Activated naive CD4-positive, alpha-beta T cell treated with Interleukin-2 at 50 U/mL for 16 hours (primary cell): Measurements from ENCODE around the gene PIGZ.

Experiments
- DNase-seq: peaks from one replicate; pipeline ENCODE4 v3.0.0-alpha.2; 2020

The PIGZ gene

GRCh38 chr3:197001106-197001971 is 32.7 kb upstream of the PIGZ start:
- DNase-seq: no peak

- no peak for DNase-seq
Observed at GRCh38 chr3:197000211-197000610, 31.6 kb upstream of the PIGZ start.

GRCh38 chr3:196998966-196999760 is 30.5 kb upstream of the PIGZ start:
- no peak for DNase-seq

- no peak for DNase-seq
Observed at GRCh38 chr3:196997311-196997710, 28.7 kb upstream of the PIGZ start.

GRCh38 chr3:196996454-196997265 is 28.0 kb upstream of the PIGZ start:
- DNase-seq: no peak

GRCh38 chr3:196995646-196996355 is 27.2 kb upstream of the PIGZ start:
- DNase-seq: no peak

- DNase-seq: no peak
Observed at GRCh38 chr3:196995027-196995426, 26.4 kb upstream of the PIGZ start.

- no peak for DNase-seq
Observed at GRCh38 chr3:196994056-196994455, 25.4 kb upstream of the PIGZ start.

GRCh38 chr3:196992461-196993065 is 23.9 kb upstream of the PIGZ start:
- no peak for DNase-seq

GRCh38 chr3:196991581-196992460 is 23.2 kb upstream of the PIGZ start:
- DNase-seq: no peak

GRCh38 chr3:196990601-196991007 is 22.0 kb upstream of the PIGZ start:
- DNase-seq: no peak

GRCh38 chr3:196989721-196990262 is 21.2 kb upstream of the PIGZ start:
- DNase-seq: no peak

- no peak for DNase-seq
Observed at GRCh38 chr3:196988241-196989029, 19.8 kb upstream of the PIGZ start.

- DNase-seq: no peak
Observed at GRCh38 chr3:196987022-196987421, 18.4 kb upstream of the PIGZ start.

- no peak for DNase-seq
Observed at GRCh38 chr3:196985954-196986885, 17.6 kb upstream of the PIGZ start.

GRCh38 chr3:196985298-196985697 is 16.7 kb upstream of the PIGZ start:
- DNase-seq: no peak

- no peak for DNase-seq
Observed at GRCh38 chr3:196983186-196983585, 14.6 kb upstream of the PIGZ start.

GRCh38 chr3:196981657-196982056 is 13.0 kb upstream of the PIGZ start:
- no peak for DNase-seq

GRCh38 chr3:196979545-196979944 is 10.9 kb upstream of the PIGZ start:
- no peak for DNase-seq
